GM12864 (cell line): ENCODE data around the gene PPL.

Source experiments
- DNase-seq: peaks from one replicate; pipeline ENCODE4 v3.0.0-alpha.2; 2011; ENCODE audit warnings: low read depth
- H3K4me3 ChIP-seq: 2 replicates; pipeline ENCODE4 v1.5.1; 2011; ENCODE audit warnings: mild to moderate bottlenecking, low read depth, low read length, control low read depth
- CTCF ChIP-seq: IDR thresholded peaks from 2 replicates; pipeline ENCODE4 v1.5.1; 2011; ENCODE audit warnings: low read depth, mild to moderate bottlenecking, moderate library complexity, low read length, control low read depth, inconsistent platforms; ENCODE audit errors: missing control alignments

PPL gene

GRCh38 chr16:4908854-4909401 lies 28.0 kb downstream of the PPL start:
- no peak for TF ChIP-seq CTCF
- no peak for DNase-seq
- H3K4me3 ChIP-seq: no peak overlapping the region

GRCh38 chr16:4904942-4905615 lies 31.9 kb downstream of the PPL start:
- no peak for DNase-seq
- no peak for TF ChIP-seq CTCF
- no peak overlapping the region for H3K4me3 ChIP-seq

GRCh38 chr16:4904108-4904941 lies 32.6 kb downstream of the PPL start:
- H3K4me3 ChIP-seq: no peak overlapping the region
- no peak for TF ChIP-seq CTCF
- no peak for DNase-seq

GRCh38 chr16:4902038-4902437 lies 34.9 kb downstream of the PPL start:
- H3K4me3 ChIP-seq: no peak overlapping the region
- TF ChIP-seq CTCF: no peak
- no peak for DNase-seq

- H3K4me3 ChIP-seq: no peak overlapping the region
- TF ChIP-seq CTCF: no peak
- DNase-seq: no peak
Observed at GRCh38 chr16:4900750-4901149, 36.2 kb downstream of the PPL start.

GRCh38 chr16:4900036-4900435 lies 36.9 kb downstream of the PPL start:
- no peak for TF ChIP-seq CTCF
- DNase-seq: no peak
- no peak overlapping the region for H3K4me3 ChIP-seq
